HepG2 (cell line): ENCODE measurements around the gene TAF1D. TPM values are rescaled to one million over a fixed set of nuclear protein-coding genes. Genes with fewer than 3 reads are reported as not detected.

Experiments used
- ARID4A ChIP-seq: sonication (generic); formaldehyde crosslinking; IDR thresholded peaks from 2 replicates; pipeline ENCODE4 v1.5.0; 2020; ENCODE audit warnings: mild to moderate bottlenecking, missing genetic modification reagents, borderline replicate concordance
- ATF1 ChIP-seq: IDR thresholded peaks from 2 replicates; pipeline ENCODE4 v1.6.1; 2016; ENCODE audit warnings: mild to moderate bottlenecking, control low read depth
- E2F1 ChIP-seq: sonication (generic); formaldehyde crosslinking; IDR thresholded peaks from 2 replicates; pipeline ENCODE4 v1.5.0; 2020; ENCODE audit warnings: missing genetic modification reagents
- EHMT2 ChIP-seq: fragments of 200-600 bp; sonication (generic); IDR thresholded peaks from 2 replicates; pipeline ENCODE4 v1.7.0; 2017; ENCODE audit warnings: antibody characterized with exemption, low read depth, low read length, borderline replicate concordance
- FOXA3 ChIP-seq: IDR thresholded peaks from 2 replicates; pipeline ENCODE4 v1.6.1; 2016; ENCODE audit warnings: missing genetic modification reagents, missing compliant biosample characterization
- HCFC1 ChIP-seq: fragments of 150-350 bp; IDR thresholded peaks from 2 replicates; pipeline ENCODE4 v1.6.1; 2014; ENCODE audit warnings: low read depth, low read length
- HIC2 ChIP-seq: sonication (generic); formaldehyde crosslinking; IDR thresholded peaks from 2 replicates; pipeline ENCODE4 v1.9.0; 2022; ENCODE audit warnings: low read depth, missing genetic modification reagents
- HINFP ChIP-seq: sonication (generic); formaldehyde crosslinking; IDR thresholded peaks from 2 replicates; pipeline ENCODE4 v1.4.0; 2020; ENCODE audit warnings: low read depth, mild to moderate bottlenecking, missing genetic modification reagents
- KAT7 ChIP-seq: IDR thresholded peaks from 2 replicates; pipeline ENCODE4 v1.6.1; 2018; ENCODE audit warnings: borderline replicate concordance, missing compliant biosample characterization
- MAZ ChIP-seq, 2 experiments: sonication (generic) in 1 of 2; formaldehyde crosslinking in 1 of 2; IDR thresholded peaks; 2 replicates each; pipeline versions ENCODE4 v1.5.0 to v1.6.1; 2012 to 2020; ENCODE audit warnings: low read depth in 2 of 2, mild to moderate bottlenecking in 2 of 2, borderline replicate concordance in 1 of 2, improper control_type of control experiment in 1 of 2, low read length in 1 of 2, missing genetic modification reagents in 1 of 2, moderate library complexity in 1 of 2
- NFRKB ChIP-seq: fragments of 450-650 bp; IDR thresholded peaks from 2 replicates; pipeline ENCODE4 v1.6.1; 2017
- POLR2AphosphoS5 ChIP-seq: IDR thresholded peaks from 2 replicates; pipeline ENCODE4 v1.6.1; 2012; ENCODE audit warnings: low read depth, low read length
- SP5 ChIP-seq: IDR thresholded peaks from 2 replicates; pipeline ENCODE4 v1.6.1; 2016; ENCODE audit warnings: low read depth, borderline replicate concordance
- SRSF9 ChIP-seq: fragments of 200-400 bp; formaldehyde crosslinking; IDR thresholded peaks from 2 replicates; pipeline ENCODE4 v1.6.1; 2018; ENCODE audit warnings: borderline replicate concordance, mild to moderate bottlenecking, low read depth, low read length; ENCODE audit not compliant: insufficient read depth, poor library complexity, severe bottlenecking
- TBX3 ChIP-seq: fragments of 450-650 bp; IDR thresholded peaks from 2 replicates; pipeline ENCODE4 v1.6.1; 2017; ENCODE audit warnings: antibody characterized with exemption, mild to moderate bottlenecking, inconsistent platforms, borderline replicate concordance
- TIGD3 ChIP-seq: sonication (generic); formaldehyde crosslinking; IDR thresholded peaks from 2 replicates; pipeline ENCODE4 v1.5.1; 2020; ENCODE audit warnings: mild to moderate bottlenecking, missing genetic modification reagents, borderline replicate concordance
- ZNF44 ChIP-seq: sonication (generic); formaldehyde crosslinking; IDR thresholded peaks from 2 replicates; pipeline ENCODE4 v1.5.1; 2020; ENCODE audit warnings: mild to moderate bottlenecking, missing genetic modification reagents
- ZNF468 ChIP-seq: sonication (generic); formaldehyde crosslinking; IDR thresholded peaks from 2 replicates; pipeline ENCODE4 v1.8.0; 2022; ENCODE audit warnings: mild to moderate bottlenecking, moderate library complexity, missing genetic modification reagents
- ZNF878 ChIP-seq: sonication (generic); formaldehyde crosslinking; IDR thresholded peaks from 2 replicates; pipeline ENCODE4 v1.8.1; 2023; ENCODE audit warnings: mild to moderate bottlenecking, missing genetic modification reagents, moderate library complexity
- polyA plus RNA-seq, 8 experiments: library from polyadenylated mRNA; depleted of rRNA in 3 of 8; stranded (reverse) in 7 of 8; unstranded in 1 of 8; fragments of >200 nt; fragmentation: Illumina TruSeq in 4 of 8; extraction: Trizol in 4 of 8; gene quantifications; 2 replicates each; pipeline versions ENCODE4 v1.2.1 to v1.2.3, GENCODE V29; 2011 to 2016; ENCODE audit warnings: low read depth in 4 of 8, missing spikeins in 1 of 8, mixed read lengths in 1 of 8; ENCODE audit not compliant: insufficient read depth in 1 of 8
- total RNA-seq, 5 experiments: library from RNA; depleted of rRNA; stranded (reverse); fragments of >200 nt; fragmentation: Illumina TruSeq; extraction: Trizol; gene quantifications; 2 replicates each; pipeline ENCODE4 v1.2.3, GENCODE V29; 2016; ENCODE audit warnings: low read depth in 1 of 5

Gene TAF1D
- total and polyA plus RNA-seq, 2 of the 13 experiments (the other 11 are each of a cell fraction or from before 2014, with no cell fraction given), result 132 to 207 TPM

GRCh38 chr11:93773045-93773477, 31.8 kb upstream of the TAF1D start (continued):
- TF ChIP-seq HINFP (CRISPR knock-in tag) (0 out of 2 replicates have a peak, but pooled peaks have one; percentile 6), ZNF44 (CRISPR knock-in tag) (0 out of 2 replicates have a peak, but pooled peaks have one; percentile 45), HCFC1 (no peak), TIGD3 (CRISPR knock-in tag) (peak; percentile 82; the same call in 1 of the 2 replicates), E2F1 (no peak), ARID4A (CRISPR knock-in tag) (peak; percentile 71), HIC2 (CRISPR knock-in tag) (no peak), ATF1 (no peak), SRSF9 (no peak), KAT7 (CRISPR knock-in tag) (no peak), MAZ (IDR thresholded peaks at IDR 0.05; ENCODE audit: borderline replicate concordance, low read depth, low read length) (no peak), MAZ (CRISPR knock-in tag; IDR thresholded peaks at IDR 0.05; ENCODE audit: low read depth) (peak; percentile 64), SP5 (CRISPR knock-in tag) (no peak), ZNF878 (CRISPR knock-in tag) (no peak), ZNF468 (CRISPR knock-in tag) (no peak), EHMT2 (peak; percentile 96), TBX3 (no peak), POLR2AphosphoS5 (no peak), NFRKB (no peak), FOXA3 (CRISPR knock-in tag) (peak; percentile 59)
